ENCODE results near the gene TLX2.

The TLX2 gene

GRCh38 chr2:74534411-74534810 is 20.2 kb downstream of the TLX2 start:
- DNase-seq: no peak

GRCh38 chr2:74535440-74535965 is 21.3 kb downstream of the TLX2 start:
- DNase-seq: no peak

GRCh38 chr2:74536166-74536950 is 22.1 kb downstream of the TLX2 start:
- DNase-seq: no peak

DNA sequence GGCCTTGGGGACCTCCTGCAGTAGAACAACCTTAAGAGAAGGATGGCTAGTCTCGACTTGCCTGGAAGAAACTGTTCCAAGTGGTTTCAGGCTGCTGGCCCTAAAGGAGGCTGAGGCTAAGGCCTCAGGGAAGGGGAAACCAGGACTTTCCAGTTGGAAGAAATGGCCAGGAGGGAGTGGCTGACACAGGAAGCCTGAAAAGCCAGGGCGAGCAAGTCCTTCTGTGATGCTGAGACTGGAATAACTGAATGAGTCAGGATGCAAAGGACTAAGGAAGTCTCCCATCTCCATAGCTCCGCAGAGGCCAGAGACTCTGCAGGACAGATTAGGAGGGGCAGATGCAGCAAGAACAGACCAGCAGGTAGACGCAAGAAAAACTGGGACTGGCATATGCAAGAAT is 22.9 kb downstream of the TLX2 start:
- DNase-seq: no peak

DNA sequence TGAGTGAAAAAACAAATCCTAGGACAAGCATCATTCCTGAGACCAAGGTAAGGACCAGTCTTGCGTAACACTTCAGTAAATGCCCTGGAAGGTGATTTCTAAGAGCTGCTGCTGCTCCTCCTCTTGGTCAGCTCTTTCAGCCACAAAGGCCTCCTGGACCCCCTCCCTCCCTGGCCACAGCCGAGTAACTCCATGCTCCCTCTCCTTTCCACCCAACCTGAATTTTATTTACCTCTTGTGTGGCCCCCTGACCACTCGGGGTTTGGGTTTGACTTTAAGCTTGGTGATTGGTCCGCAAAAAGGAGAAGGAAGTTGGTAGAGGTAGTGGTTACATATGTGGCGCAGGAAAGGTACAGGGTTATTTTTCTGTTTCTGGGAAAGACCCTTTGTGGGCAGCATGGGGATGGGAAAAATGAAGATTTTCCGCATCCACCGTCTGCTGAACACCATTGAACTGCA is 24.7 kb downstream of the TLX2 start:
- DNase-seq: no peak

GRCh38 chr2:74540291-74540690 is 26.0 kb downstream of the TLX2 start:
- DNase-seq: no peak

GRCh38 chr2:74542978-74543377 is 28.7 kb downstream of the TLX2 start:
- no peak for DNase-seq

GRCh38 chr2:74544634-74545033 is 30.4 kb downstream of the TLX2 start:
- no peak for DNase-seq

DNA sequence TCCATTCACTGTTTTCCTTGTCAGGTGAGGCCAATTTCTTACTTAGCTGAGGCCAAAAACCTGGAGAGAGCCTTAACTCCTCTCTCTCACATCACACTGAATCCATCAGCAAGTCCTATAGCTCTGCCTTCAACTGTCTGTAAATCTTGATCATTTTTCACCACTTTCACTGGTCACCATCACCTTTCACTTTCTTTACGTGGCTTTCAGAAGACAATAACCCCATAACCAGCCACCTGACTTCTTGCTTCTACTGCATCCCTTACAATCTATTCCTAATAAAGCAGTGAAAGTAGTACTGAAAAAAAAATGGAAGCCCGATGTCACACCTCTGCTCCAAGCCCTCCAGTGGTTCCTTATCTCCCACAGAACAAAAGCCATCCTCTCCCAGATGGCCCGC is 31.8 kb downstream of the TLX2 start:
- DNase-seq: no peak

- no peak for DNase-seq
These were observed 34.1 kb downstream of the TLX2 start for GRCh38 chr2:74548285-74548899.

DNA sequence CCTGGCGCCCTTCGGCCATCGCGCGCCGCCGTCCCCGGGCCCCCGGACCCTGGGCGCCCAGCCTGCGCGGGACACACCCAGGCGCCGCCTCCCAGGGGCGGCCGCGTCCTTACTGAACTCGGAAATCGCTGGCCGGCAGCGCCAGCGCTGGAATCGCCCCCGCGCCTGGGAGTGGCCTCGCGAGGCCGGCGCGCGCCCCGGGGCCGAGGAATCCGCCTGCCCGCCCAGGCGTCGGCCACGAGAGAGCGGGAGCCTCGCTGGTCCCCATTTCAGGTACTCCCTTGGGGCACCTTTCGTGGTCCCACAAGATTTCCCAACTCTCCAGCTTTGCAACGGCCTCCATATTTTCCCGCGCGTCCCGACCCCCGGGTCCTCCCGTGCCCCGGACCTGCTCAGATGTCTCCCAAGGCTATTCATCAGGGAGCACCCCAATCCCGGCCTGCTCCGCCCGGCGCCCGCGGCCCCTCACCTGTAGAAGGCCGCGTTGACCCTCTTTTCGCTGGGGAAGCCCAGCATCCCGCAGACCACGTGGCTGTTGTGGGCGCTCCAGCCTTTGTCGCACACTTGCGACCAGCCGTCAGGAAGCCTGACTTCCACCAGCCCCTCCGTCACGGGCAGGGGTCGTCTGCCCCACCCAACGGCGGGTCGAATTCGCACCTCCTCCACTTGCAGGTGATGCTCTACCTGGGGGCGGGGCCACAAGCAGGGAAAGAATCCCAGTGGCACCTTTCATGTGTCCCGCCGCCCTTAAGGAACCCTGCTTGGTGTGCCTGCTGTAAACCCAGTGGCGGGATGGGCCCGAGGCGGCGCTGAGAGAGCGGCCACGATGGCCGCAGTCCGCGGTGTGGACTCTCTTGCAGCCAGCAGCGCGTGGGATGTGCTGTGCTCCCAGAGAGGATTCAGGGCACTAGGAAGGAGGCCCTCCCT is 34.9 kb downstream of the TLX2 start:
- peak; percentile 70 to 88 for DNase-seq

DNA sequence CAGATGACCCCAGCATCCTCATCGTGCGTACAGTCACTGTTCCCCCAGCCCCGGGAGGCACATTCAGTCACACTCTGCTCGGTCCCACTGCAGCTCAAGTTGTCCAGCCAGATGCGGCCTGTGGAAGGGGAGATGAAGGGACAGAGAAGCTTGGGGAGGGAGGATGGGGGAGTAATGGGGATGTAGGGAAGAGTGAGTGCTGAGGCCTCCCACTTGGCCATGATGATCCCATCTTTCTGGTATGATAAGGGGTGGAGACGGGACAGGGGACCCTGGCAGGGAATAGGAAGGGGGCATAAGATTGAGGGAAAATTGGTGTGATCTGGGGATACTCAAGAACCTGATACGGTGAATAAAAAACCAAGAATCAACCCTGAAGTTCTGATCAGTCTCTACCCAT is 36.0 kb downstream of the TLX2 start:
- no peak for DNase-seq

DNA sequence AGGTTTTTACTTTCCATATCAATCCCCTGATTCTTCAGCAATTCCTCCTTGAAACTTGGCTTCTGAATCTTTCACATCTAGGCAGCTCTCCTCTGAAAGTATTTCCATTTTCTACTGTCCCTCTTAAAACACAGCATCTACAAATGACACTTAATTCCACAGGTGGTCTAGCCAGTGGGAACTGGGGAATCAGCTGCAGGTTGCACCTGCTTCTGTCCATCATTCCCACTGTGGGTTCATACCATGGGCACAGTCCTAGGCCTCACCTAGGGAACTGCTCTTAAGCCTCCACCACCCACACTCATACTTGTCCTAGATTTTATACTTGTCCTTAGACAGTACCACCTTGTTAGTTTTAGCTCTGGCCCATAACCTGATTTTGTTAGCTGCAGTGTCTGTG is 37.3 kb downstream of the TLX2 start:
- DNase-seq: no peak

GRCh38 chr2:74551942-74552913 is 38.0 kb downstream of the TLX2 start:
- DNase-seq: no peak

- no peak for DNase-seq
These were observed 38.9 kb downstream of the TLX2 start for GRCh38 chr2:74552914-74553811.

GRCh38 chr2:74553892-74554819 is 39.9 kb downstream of the TLX2 start, which contains the start of the genes DOK1 and LOXL3:
Gene DOK1, plus strand, starts transcription at chr2:74554720. Its CDS starts 35 bp downstream, at chr2:74554755.
Gene LOXL3, minus strand, starts transcription at chr2:74553942. Its CDS starts 1,308 bp downstream, at chr2:74552634.
- DNase-seq: peak; percentile 79 to 90

DNA sequence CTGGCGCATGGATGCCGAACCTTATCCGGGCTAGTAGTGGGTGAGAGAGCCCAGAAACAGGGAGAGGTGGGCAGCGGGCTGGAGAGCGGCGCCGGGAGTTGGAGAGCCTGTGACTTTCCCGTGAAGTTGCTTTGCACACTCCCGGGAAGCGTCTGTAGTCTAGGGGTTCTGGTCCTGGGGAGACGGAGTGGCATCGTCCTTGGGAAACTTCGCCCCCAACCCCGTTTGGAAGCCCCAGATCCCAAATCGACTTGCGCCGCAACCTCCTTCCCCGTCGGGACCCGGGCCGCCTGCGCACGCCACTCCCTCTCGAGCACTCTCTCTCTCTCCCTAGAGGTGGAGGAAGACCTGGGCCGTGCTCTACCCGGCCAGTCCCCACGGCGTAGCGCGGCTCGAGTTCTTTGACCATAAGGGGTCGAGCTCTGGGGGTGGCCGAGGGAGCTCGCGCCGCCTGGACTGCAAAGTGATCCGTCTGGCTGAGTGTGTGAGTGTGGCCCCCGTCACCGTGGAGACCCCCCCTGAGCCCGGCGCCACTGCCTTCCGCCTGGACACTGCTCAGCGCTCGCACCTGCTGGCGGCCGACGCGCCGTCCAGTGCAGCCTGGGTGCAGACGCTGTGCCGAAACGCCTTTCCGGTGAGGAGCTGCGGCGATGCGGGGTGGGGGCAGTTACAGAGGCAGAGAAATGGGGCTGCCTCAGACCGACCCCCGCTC is 40.7 kb downstream of the TLX2 start:
- DNase-seq: peak; percentile 34 to 43

DNA sequence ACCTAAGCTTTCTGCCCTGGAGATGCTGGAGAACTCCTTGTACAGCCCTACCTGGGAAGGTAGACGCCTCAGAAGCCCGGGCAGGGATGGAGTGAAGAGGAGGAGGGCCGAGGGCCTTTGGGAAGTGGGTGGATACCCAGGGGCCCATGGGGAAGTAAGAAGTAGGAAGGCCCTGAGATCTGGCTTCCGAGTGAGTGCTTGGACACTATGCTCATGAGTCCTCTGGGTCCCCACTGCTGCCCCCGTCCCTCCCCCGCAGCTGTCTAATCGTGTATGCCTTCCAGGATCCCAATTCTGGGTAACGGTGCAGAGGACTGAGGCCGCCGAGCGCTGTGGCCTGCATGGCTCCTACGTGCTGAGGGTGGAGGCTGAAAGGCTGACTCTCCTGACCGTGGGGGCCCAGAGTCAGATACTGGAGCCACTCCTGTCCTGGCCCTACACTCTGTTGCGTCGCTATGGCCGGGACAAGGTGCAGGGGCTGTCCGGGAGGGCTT is 41.4 kb downstream of the TLX2 start:
- DNase-seq: peak; percentile 78 to 91

All from inflammatory macrophage (primary cell).